HG03064 (cell line): ENCODE results near the gene TBX3.

ENCODE experiments used
- ATAC-seq: cut with Tn5 transposase; IDR thresholded peaks from one replicate; pipeline ENCODE4 v1.9.1; 2021; ENCODE audit warnings: low read depth; ENCODE audit not compliant: unreplicated experiment

Gene TBX3

DNA sequence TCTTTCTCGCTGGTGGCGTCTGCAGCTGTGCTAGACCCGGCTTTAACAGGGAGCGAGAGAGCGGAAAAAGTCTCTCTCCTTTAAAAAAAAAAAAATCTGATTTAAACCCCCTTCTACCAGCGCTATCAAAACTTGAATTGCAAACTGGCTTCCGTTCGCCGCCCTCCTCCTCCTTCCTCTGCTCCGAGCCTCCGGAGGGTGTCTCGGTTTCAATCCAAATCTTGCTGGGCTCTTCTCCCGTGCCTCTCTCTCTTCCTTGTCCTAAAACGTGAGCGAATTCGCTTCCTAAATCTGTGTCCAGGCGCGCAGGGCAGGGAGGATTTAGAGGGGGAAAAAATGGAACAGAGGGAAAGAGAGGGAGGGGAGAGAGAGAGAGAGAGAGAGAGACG lies 272 bp downstream of the TBX3 start:
- no peak for ATAC-seq

DNA sequence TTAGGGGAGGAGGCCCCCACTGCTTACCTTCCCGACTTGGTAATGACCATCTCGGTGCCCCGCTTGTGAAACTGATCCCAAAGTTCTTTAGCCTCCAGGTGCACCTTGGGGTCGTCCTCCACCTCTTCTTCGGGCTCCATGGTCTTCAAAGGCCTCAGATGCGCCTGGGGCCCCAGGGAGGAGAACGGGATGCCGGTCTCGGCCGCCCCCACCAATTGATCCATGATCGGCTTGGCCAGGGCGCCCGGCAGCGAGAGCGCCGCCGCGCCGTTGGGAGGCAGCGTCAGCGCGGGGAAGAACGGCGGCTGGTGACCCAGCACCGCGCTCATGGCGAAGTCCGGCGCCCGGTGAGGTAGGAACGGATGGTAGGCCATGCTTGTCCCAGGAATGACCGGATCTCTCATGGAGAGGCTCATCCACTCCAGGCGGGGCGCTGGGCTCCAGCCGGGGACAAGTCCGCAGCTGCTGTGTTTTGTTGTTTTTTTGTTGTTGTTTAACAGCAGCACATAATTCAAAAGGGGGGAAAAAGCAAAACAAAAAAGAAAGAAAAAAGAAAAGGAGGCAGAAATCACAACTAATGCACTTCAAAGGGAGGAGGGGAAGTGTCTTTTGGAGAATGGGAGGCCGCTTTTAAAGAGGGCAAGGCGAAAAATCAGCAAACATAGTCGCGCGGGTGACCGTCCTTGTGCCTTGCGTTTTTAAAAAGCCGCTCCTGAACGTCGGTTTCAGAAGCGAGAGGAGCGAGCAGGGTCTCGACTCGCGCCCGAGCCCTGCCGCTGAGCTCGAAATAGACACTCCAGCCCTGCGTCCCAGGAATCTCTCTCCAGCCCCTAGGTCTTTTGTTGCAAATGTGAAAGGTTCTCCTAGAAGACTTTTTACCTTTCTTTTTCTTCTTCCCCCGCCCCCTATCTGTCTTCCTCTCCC lies 928 bp downstream of the TBX3 start:
- ATAC-seq: no peak

DNA sequence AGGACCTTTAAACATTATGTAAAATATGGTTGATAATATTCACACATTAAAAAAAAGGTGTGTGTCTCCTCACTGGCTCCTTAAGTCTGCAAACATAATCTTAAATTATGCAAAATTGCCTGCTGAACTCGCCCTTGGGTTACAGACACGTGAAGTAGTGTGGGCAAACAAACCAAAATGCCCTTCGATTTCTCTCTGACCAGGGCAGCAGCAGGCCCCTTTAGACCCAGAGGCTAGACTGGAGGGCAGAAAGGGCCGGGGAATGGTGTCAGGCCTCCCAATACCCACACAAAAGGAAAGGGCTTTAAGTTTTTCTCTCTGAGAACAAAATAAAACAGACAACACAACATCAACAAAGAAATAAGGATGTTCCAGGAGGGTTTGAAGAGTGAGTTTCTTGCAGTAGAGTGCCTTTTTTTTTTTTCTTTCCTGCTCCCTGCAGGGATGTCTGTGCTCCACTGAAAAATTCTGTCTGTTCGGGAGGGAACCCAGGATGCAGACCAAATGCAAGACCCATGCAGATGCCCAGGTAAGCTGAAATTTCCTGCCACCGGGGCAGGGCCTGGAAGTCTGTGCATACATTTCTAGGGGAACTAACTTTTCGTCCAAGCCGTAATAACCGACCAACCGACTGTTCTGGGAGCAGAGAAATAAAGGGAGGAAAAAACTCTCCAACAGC lies 1.7 kb downstream of the TBX3 start:
- ATAC-seq: no peak

DNA sequence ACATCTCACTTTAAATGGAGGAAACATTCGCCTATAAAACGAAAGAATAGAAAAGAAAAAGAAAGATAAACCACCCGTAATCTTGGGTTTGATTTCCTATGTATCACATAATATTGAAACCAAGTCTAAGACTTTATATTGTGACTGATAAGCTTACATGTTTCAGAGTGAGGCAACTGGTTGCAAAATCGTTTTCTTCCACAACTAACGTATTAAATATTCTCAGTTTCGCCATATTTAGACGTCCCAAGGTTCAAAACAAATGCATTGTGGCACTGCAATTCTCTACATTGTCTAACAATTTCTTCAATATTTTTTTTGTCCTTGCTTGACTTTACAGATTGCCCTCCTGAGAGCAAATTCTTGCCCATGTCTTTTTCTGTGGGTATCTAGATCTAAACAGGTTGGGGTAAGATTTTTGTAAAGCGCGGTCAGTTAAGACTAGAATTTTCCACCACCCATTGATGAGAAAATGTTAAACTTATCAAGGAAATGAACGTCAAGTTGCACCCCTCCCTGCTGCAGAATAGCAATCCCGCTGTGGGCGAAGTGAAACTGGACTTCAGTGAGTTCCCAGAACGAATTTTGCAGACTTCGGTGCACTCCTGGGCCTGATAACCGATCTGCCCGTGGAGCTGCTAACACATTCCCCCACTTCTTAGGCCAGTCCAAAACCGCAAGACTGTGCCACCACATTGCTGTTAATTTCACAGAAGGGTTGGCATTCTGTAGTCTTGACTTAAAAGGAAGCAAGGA lies 2.7 kb downstream of the TBX3 start:
- no peak for ATAC-seq

DNA sequence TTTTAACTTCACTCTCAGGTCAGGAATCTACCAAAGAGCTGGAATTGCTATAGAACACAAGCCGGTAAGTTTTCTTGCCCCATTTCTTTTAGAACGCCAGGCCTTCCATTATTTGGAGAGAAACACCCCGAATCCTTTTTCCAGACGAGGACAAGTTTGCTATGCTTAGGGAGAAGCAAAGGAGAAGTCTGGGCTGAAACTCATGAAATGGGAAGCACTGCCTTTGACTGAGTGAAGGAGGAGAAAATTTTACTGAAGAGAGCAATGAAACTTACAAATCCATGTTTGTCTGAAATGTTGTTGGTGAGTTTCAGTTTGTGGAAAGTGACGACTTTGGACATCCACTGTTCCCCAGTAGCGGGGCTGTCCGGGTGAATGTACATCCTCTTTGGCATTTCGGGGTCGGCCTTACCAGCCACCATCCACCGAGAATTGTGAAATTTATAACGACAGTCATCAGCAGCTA lies 3.3 kb downstream of the TBX3 start:
- no peak for ATAC-seq

DNA sequence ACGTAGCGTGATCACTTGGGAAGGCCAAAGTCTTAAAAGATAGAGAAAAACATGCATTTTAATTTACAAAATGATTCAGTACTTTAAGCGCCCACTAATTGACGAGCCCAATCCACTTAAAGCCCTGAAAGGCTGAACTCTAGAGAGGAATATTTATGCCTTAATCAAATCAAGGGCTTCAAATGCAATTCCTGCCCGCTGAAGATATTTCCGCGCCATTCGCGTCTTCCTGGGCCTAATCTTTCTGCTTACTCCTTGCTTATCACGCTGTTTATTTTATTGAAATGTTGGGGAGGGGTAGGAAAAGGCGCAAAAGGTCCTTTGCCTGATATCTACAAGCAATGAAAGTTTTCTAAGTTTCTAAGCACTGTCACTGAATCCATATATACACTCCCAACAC lies 4.0 kb downstream of the TBX3 start:
- ATAC-seq: no peak

DNA sequence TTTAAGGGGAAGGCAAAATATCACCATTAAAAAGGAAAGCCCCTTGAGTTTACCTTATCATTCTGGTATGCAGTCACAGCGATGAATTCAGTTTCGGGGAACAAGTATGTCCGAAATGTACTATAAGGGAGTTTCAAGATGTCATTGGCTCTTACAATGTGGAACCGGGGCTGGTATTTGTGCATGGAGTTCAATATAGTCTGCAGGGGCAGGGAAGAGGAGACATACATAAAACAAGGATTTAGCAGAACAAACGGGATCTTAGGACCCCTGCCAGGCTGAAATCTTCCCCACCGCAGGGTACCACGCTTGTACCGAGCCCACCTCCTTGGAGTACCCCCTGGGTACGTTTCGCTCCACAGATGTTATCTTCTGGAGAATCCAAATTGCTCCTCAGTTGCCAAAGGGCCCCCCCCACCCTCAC lies 4.5 kb downstream of the TBX3 start:
- ATAC-seq: no peak

DNA sequence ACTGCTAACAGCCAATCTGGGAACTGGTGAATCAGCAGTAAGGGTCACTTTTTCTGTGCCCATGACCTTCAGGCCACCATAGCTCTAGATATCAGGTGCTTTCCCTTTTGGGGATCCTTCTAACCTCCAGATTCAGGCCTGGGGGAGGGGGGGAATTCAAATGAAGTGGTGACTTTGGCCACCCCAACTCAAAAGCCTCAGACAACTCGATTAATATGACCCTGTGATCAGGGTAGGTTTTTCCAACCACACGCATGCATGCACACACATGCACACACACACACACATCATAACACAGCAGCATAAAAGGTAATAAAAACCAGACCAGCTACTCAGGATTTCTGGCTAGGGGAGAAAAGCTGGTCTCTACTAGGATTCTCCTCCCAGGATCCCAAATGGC lies 5.3 kb downstream of the TBX3 start:
- no peak for ATAC-seq

DNA sequence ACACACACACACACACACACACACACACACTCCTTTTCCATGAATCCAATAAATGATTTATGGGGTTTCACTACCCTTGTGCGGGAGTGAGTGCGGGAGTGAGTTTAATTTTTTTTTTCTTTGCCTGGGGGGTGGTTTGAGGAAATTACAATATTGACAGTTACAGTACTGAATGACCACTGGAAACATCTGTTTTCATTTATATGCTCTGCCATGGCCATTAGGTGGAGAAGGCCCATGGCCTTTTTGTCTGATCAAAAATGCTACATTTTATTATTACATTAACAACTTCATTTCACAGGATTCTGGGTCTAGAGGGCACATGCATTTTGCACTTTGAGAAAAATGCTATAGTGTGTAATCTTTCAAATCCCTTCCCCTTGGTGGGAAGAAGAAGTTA lies 5.9 kb downstream of the TBX3 start:
- ATAC-seq: no peak

DNA sequence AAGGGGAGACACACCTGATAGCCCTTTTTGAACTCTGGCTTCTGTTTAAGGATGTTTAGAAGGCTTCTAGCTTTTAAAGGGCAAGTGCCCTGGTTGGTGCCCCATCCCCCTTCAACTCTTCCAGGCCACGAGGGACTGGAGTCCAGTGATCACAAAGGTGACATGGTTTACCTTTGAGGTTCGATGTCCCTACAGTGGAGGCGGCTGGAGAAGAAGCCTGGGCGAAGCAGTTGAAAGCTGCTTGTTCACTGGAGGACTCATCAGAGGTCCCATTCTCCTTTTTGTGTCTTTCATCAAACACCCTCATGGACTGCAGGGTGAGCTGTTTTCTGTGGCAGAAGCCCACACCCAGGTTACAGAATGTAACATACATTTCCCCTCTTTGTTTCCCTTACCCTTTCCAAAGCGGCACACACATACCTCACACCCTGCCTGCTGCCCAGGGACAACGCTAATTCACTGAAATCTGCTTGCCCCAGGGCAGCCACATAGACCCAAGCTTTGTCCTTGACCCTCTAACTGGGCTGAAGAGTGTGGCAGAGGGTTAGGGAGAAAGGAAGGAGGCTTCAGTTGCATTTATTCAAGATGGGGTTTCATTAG lies 7.7 kb downstream of the TBX3 start:
- ATAC-seq: no peak

DNA sequence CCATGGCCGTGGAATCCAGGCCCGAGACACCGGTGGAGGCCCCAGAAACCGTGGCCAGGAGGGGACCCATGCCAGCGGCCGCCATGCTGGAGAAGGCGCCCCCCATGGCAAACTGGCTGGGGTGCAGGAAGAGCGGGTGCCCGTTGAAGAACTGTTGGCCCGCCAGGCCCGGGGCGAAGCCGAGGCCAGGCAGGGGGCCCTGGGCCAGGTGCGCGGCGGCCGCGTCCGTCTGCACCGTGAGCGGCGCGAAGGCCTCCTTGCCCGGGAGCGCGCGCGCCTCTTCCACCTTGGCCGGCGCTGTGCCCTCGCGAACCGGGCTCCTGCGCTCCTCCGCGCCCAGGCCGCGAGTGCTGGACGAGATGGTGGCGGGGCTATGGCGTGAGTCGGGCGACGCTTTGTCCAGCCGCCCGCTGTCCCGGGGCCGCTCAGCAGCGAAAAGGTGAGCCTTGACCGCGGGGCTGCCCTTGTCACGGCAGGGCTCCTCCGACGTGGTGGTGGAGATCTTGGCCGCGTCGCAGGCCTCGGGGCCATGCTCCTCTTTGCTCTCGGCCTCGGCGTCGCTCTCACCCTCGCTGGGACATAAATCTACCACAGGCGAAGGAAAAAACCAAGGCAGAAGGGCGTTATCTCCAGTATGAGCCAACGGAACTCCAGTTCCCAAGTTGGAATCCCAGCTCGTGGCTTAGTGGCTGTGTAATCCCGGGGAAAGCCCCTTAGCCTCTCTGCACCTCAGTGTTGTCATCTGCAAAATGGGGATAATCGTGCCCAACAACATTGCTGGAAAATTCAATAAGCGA lies 9.5 kb downstream of the TBX3 start:
- no peak for ATAC-seq

DNA sequence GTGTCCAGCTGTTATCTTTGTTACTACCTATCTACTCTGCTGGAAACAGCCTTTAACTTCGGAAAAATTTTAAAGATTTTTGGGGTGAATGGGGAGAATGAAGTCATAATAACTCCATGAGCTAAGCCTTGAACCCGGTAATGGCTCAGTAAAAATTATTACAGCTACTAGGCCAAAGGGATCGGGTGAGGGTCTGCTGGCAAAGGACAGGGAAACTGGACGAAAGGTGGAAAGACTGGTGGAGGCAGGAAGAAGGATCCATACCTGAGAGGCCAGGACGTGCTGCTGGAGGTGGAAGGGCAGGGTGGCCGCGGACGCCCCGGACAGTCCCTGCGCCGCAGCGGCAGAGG lies 10.1 kb downstream of the TBX3 start:
- no peak for ATAC-seq

DNA sequence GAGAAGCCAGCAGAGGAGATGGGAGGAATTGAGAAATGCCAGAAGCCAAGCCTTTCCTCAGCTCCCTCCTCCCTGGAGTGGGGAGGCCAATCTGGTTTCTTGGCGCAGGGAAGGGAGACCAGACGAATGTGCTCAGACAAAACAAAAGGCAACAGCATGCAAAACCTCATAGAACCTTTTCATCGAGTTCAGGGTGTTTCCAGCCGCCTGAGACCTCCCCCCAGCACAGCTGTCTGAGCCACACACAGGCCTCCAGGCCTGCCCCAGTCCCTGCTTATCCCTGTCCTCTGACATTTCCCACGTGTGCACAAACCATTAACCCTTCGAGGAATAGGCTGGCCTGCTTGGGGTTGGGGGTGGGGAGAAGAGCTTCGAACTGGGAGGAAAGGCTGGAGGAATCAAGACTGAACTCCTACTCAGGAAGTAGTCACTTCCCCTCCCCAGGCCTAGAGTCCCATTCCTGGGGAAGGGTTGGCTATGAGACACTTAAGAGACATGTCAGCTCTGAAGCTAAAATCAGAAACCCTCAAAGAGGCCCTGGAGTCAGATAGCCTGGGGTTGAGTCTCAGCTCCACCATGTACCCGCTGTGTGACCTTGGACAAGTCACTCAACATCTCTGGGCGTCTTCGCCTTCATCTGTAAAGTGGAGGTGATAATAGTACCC lies 10.7 kb downstream of the TBX3 start:
- ATAC-seq: no peak

DNA sequence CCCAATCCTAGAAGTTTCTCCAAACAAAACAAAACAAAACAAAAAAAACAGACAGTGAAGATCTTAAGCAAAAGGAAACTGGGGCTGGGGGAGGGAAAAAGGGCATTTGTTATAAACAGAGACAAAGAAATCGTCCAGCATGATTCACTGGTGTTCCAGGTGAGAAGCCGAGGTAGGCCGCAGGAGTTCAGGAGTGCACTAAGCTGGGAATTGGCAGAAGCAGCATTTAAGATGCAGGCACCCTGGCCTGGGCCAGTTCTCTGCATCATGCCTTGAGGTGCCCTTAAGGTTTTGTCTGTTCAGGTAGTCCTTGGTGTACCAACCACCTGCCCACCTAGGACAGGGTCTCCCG lies 11.2 kb downstream of the TBX3 start:
- ATAC-seq: no peak

DNA sequence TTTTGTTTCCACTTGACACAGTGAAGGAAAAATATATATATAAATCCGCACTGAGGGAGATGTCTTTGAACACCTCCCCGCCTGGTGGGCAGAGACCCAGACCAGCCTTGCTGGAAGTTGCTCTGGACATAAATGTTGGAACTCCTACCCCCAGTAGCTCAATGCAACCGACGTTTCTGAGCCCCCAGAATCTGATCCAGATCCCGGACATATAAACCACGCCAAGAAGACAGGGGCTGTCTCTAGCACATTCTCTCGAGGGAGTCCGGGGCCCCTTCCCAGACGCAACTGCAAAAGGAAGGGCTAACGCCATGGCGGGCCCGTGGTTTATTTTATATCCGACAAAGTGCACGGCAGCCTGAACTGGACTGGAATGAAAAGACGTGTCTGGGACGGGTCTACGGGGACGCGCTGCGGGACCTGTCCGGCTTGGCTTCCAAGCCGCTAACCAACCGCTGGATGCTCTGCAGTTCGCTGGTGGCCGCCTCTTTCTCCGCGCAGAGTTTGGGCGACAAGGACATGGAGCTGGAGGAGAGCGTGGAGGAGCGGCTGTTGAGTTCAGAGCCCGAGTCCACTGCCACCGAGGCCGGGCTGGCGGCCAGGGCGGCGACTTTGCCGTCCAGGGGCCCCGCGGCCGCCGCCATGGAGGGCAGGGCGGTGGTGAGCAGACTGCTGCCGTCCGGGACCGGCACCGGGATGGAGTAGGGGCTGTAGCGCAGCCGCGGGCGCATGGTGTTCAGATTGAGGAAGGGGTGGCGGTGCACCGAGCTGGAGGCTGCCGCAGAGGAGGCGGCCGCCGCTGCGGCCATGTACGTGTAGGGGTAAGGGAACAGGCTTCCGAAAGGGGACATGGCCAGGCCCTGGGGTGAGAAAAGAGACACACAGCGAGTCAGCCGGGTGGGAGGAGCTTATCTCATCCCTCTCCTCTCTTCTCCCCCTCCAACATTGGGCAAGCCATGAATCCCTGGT lies 12.2 kb downstream of the TBX3 start:
- ATAC-seq: no peak

DNA sequence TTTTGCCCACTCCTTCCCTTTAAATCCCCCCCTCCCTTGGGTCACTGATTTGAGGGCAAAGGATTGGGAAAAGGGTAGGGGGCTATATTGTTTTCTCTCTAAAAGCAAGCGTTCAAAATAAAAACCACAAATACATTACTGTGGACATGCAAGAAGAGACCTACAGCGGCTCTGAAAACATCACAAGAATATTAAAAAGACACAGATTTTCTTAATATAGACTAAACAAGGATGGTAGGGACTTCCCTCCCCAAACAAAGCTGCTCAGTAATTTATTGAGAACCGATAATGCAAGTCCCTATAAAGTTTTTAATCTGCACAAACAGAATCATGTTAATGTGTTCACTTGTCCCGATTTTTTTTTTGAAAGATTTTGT lies 12.9 kb downstream of the TBX3 start:
- no peak for ATAC-seq

DNA sequence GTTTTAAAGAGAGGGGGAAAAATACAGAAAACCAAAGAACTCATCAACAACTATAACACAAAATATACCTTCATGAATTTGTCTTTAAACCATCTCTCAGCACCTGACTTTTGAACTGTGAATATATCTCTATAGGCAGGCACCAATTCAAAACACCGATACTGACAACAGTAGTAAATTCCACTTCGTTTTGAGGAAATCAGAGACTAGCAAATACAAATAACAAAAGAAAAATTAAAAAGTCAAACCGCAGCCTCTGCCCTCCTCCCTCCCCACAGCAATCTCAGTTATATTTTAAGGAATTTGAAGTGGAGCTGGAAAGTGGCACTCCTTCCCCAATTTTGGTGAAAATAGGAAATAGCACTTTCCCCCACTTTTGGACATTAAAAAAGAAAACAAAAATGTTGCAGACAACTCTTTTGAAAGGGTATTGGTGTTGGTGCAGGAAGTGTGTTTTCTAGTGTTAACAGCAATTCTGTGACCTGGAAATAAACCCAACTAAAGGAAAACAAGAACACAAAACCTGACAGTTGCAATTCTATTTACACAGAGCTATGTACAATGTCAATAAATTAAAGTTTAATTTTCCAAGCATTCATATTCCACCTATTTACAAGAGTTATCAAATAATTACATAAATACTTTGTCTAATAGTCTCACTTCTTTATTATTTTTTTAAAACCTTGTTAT lies 13.5 kb downstream of the TBX3 start:
- ATAC-seq: no peak
